ENCODE results near the gene MIER3. TPM values are rescaled to one million over a fixed set of nuclear protein-coding genes. Genes with fewer than 3 reads are reported as not detected.

Gene MIER3
- total RNA-seq, 1 donor from 2014 or later: 43.1 TPM

DNA sequence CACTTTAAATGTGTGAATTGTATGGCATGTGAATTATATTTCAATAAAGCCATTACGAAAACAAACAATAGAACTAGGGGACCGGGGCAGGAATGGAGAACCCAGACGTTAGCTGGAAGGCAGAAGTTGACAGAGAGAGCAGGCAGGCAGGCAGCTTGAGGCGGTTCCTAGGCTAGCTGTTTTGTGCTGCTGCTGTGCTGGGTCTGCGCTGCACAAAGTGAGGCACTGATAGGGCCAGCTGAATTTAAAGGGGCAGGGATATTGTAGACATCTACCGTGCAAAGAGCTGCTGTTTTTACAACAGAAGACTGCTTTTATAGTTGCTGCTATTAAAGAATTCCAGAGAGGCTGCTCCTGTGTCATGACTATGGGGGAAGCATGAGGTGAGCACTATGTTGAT, 21.6 kb upstream of the MIER3 start:
- Mint-ChIP-seq H3K4me3 (no peak overlapping the region), H3K27ac (no peak overlapping the region), H3K27me3 (no peaks in the 10 kb centered on the region), H3K9me3 (no peaks in the 10 kb centered on the region), H3K36me3 (no peaks in the 10 kb centered on the region), H3K4me1 (ENCODE audit: unreplicated experiment) (no peaks in the 10 kb centered on the region)
- no peak for DNase-seq (ENCODE audit: extremely low spot score, unreplicated experiment)
- TF ChIP-seq, protein P1, sequence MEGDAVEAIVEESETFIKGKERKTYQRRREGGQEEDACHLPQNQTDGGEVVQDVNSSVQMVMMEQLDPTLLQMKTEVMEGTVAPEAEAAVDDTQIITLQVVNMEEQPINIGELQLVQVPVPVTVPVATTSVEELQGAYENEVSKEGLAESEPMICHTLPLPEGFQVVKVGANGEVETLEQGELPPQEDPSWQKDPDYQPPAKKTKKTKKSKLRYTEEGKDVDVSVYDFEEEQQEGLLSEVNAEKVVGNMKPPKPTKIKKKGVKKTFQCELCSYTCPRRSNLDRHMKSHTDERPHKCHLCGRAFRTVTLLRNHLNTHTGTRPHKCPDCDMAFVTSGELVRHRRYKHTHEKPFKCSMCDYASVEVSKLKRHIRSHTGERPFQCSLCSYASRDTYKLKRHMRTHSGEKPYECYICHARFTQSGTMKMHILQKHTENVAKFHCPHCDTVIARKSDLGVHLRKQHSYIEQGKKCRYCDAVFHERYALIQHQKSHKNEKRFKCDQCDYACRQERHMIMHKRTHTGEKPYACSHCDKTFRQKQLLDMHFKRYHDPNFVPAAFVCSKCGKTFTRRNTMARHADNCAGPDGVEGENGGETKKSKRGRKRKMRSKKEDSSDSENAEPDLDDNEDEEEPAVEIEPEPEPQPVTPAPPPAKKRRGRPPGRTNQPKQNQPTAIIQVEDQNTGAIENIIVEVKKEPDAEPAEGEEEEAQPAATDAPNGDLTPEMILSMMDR (conservative IDR thresholded peaks at IDR 0.05): no peak

GRCh38 chr5:56971275-56971674, 19.4 kb upstream of the MIER3 start:
- Mint-ChIP-seq H3K9me3 (no peaks in the 10 kb centered on the region), H3K4me1 (ENCODE audit: unreplicated experiment) (no peaks in the 10 kb centered on the region), H3K4me3 (no peak overlapping the region), H3K36me3 (no peaks in the 10 kb centered on the region), H3K27ac (no peak overlapping the region), H3K27me3 (peaks cover 3% of the 10 kb centered on the region)
- no peak for DNase-seq (ENCODE audit: extremely low spot score, unreplicated experiment)
- TF ChIP-seq, protein P1 (conservative IDR thresholded peaks at IDR 0.05): no peak

DNA sequence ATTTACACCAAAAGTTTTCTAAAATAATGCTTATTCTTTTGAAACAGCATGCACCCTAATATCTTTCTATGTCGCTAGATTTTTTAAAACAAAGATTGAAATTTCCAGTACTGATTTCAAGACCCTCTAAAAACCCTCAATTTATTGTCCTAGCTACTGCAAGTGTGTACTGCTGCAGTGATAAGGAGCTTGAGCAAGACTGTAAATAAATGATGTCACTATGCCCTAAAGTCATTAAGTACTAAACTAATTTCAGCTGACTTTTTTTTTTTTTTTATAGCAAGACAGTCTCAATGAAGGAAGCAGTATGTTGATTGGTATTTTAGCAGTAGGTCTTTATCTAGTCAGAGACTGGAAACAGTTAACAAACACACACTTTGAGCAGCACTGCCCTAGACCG, 12.2 kb upstream of the MIER3 start:
- Mint-ChIP-seq H3K4me3 (no peak overlapping the region), H3K4me1 (ENCODE audit: unreplicated experiment) (no peaks in the 10 kb centered on the region), H3K27me3 (peaks cover 28% of the 10 kb centered on the region), H3K27ac (no peak overlapping the region), H3K36me3 (no peaks in the 10 kb centered on the region), H3K9me3 (no peaks in the 10 kb centered on the region)
- no peak for DNase-seq (ENCODE audit: extremely low spot score, unreplicated experiment)
- TF ChIP-seq, protein P1 (conservative IDR thresholded peaks at IDR 0.05): no peak

DNA sequence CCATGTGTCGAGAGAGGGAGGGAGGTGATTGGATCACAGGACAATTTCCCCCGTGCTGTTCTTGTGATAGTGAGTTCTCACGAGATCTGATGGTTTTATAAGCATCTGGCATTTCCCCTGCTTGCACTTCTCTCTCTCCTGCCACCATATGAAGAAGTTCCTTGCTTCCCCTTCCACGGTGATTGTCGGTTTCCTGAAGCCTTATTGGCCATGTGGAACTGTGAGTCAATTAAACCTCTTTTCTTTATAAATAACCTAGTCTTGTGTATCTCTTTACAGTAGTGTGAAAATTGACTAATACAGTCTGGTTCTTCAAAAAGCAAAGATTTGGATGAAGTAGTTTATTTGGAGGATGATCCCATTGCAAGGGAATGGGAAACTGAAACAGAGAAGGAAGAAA, 11.3 kb upstream of the MIER3 start:
- Mint-ChIP-seq H3K9me3 (no peaks in the 10 kb centered on the region), H3K27ac (no peak overlapping the region), H3K36me3 (no peaks in the 10 kb centered on the region), H3K27me3 (peaks cover 35% of the 10 kb centered on the region), H3K4me1 (ENCODE audit: unreplicated experiment) (no peaks in the 10 kb centered on the region), H3K4me3 (no peak overlapping the region)
- DNase-seq (ENCODE audit: extremely low spot score, unreplicated experiment): no peak
- TF ChIP-seq, protein P1 (conservative IDR thresholded peaks at IDR 0.05): no peak

GRCh38 chr5:56962286-56962685, 10.4 kb upstream of the MIER3 start:
- Mint-ChIP-seq H3K27ac (no peak overlapping the region), H3K9me3 (no peaks in the 10 kb centered on the region), H3K27me3 (peaks cover 39% of the 10 kb centered on the region), H3K36me3 (no peaks in the 10 kb centered on the region), H3K4me1 (ENCODE audit: unreplicated experiment) (no peaks in the 10 kb centered on the region), H3K4me3 (no peak overlapping the region)
- TF ChIP-seq, protein P1 (conservative IDR thresholded peaks at IDR 0.05): no peak
- DNase-seq (ENCODE audit: extremely low spot score, unreplicated experiment): no peak

DNA sequence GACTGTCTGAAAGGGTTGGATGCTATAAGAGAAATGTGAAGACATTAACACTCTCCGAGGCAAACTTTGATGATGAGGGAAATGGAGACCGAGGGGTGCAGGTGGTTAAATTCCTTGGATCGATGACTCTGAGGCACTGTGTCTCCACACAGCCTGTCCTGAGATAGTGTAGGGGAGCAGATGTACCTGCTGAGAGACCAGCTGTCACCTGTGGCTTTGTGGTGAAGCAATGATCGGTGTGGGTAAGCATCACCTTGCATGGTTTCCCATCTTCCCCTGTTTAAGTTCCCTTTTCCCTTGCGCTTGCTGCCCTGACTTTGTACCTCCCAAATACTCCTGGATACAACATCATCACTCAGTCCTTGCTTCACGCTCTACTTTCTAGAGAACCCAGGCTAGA, 9.8 kb upstream of the MIER3 start:
- peaks cover 39% of the 10 kb centered on the region for H3K27me3 Mint-ChIP-seq
- no peaks in the 10 kb centered on the region for H3K9me3 Mint-ChIP-seq
- H3K27ac Mint-ChIP-seq: no peak overlapping the region
- no peak for DNase-seq (ENCODE audit: extremely low spot score, unreplicated experiment)
- TF ChIP-seq, protein P1 (conservative IDR thresholded peaks at IDR 0.05): no peak
- H3K4me1 Mint-ChIP-seq (ENCODE audit: unreplicated experiment): no peaks in the 10 kb centered on the region
- H3K36me3 Mint-ChIP-seq: no peaks in the 10 kb centered on the region
- no peak overlapping the region for H3K4me3 Mint-ChIP-seq

Data from type B pancreatic cell (in vitro differentiated cells).